ENCODE data around the gene HOXA6.

The HOXA6 gene

GRCh38 chr7:27133409-27134231 lies 14.0 kb downstream of the HOXA6 start:
- DNase-seq, result no peak

- no peak for DNase-seq
These were observed 14.6 kb downstream of the HOXA6 start for GRCh38 chr7:27132978-27133377.

GRCh38 chr7:27132214-27132613 lies 15.4 kb downstream of the HOXA6 start:
- no peak for DNase-seq

GRCh38 chr7:27131390-27131819 lies 16.2 kb downstream of the HOXA6 start:
- no peak for DNase-seq

- peak; percentile 34 to 74 (median 54) for DNase-seq
These were observed 16.8 kb downstream of the HOXA6 start, which contains the start of gene HOXA4 for GRCh38 chr7:27130540-27131389. Gene HOXA4, minus strand, starts transcription at chr7:27130757. Its CDS starts 24 bp downstream, at chr7:27130733.

- DNase-seq, result no peak
These were observed 17.6 kb downstream of the HOXA6 start for GRCh38 chr7:27129729-27130539.

- DNase-seq, result no peak
These were observed 18.5 kb downstream of the HOXA6 start for GRCh38 chr7:27128776-27129728.

GRCh38 chr7:27128034-27128433 lies 19.5 kb downstream of the HOXA6 start:
- no peak for DNase-seq

- no peak for DNase-seq
These were observed 20.8 kb downstream of the HOXA6 start for GRCh38 chr7:27126596-27127327.

GRCh38 chr7:27125986-27126394 lies 21.6 kb downstream of the HOXA6 start:
- no peak for DNase-seq

- no peak for DNase-seq
These were observed 22.5 kb downstream of the HOXA6 start for GRCh38 chr7:27124902-27125689.

- no peak for DNase-seq
These were observed 23.3 kb downstream of the HOXA6 start for GRCh38 chr7:27124096-27124901.

- DNase-seq, result no peak
These were observed 24.0 kb downstream of the HOXA6 start for GRCh38 chr7:27123477-27124053.

GRCh38 chr7:27123007-27123476 lies 24.5 kb downstream of the HOXA6 start:
- no peak for DNase-seq

- DNase-seq, result no peak
These were observed 25.3 kb downstream of the HOXA6 start for GRCh38 chr7:27122077-27122910.

- DNase-seq, result no peak
These were observed 25.9 kb downstream of the HOXA6 start for GRCh38 chr7:27121684-27122076.

- DNase-seq, result no peak
These were observed 28.1 kb downstream of the HOXA6 start for GRCh38 chr7:27119412-27119911.

- DNase-seq, result no peak
These were observed 29.0 kb downstream of the HOXA6 start for GRCh38 chr7:27118580-27118979.
